ENCODE measurements around the gene PROS1.
"Not testable (repeated sequence)": the region's sequence is repeated elsewhere in the genome, so short reads cannot be mapped to it uniquely, and the experiment has no call there.

The PROS1 gene

DNA sequence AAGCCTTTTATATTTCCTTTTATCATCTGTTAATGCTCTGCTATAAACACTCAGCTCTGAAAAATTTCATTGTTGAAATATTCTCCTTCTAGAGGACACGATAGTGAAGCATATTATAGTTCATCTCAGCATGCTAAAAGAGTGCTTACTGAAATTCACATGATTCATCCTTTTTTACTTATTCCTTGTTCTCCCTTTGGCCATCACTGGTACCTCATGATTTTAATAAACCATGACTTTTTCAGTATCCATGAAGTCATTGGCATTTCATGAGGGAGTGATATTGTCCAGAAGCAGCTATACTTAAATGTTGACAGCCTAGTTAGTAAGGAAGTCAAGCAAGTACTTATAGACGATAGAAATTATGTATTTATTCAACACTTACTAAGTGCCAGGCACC, 112.7 kb downstream of the PROS1 start:
- DNase-seq = no peak

DNA sequence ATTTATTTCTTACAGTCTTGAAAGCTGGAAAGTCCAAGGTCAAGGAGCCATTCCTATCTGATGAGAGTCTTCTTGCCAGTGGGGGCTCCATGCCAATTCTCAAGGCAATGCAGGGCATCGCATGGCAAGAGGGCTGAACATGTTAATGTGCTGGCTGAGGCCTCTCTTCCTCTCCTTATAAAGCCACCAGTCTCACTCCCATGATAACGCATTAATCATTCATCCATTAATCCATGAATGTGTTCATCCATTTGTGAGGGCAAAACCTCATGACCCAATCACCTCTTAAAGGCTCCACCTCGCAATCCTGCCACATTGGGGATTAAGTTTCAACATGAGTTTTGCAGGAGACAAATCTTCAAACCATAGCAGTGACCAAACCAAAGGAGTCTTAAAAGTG, 118.3 kb downstream of the PROS1 start:
- DNase-seq = no peak

DNA sequence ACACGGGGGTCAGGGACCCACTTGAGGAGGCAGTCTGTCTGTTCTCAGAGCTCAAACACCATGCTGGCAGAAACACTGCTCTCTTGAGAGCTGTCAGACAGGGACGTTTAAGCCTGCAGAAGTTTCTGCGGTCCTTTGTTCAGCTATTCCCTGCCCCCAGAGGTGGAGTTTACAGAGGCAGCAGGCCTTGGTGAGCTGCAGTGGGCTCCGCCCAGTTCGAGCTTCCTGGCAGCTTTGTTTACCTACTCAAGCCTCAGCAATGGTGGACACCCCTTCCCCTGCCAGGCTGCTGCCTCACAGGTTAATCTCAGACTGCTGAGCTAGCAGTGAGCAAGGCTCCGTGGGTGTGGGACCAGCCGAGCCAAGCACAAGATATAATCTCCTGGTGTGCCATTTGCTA, 121.5 kb downstream of the PROS1 start:
- DNase-seq = not testable (repeated sequence)

DNA sequence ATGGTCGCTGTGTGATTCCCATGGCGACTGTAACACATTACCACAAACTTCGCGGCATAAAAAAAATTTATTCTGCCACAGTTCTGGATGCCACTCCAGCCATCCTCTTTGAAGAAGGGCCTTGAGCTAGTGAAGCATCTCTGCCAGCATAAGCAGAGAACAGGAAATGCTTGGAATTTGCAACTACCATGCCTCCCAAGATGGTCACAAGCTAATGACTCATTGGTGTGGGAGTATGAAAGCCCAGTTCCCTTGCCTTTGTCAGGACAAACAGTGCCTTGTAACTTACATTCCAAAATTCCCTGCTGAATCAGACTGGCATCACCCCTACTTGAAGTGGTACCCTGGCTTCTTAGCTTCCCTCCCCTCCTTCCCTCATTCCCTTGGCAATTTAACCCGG, 129.7 kb downstream of the PROS1 start:
- no peak for DNase-seq

DNA sequence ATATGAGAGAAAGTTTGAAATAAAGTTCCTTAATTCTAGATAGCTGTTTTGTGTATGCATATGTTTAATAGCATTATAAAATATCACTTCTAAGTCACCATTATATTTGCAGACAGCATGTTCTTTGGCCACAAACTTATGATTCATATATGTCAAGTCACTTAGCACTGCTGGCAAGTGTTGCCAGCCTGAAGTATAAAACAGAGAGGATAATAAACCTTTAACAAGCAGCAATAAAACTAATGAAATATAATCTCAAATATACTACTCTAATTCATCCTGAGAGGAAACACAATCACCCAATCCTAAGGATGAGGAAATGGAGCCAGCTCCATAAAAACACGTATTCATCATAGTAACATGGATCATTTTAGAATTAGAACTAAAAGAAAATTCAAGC, 134.5 kb downstream of the PROS1 start:
- DNase-seq = not testable (repeated sequence)

All from activated gamma-delta T cell (primary cell).